Neural cell (in vitro differentiated cells): ENCODE measurements around the gene DGCR8.

Experiments
- EP300 ChIP-seq: fragments of 450-650 bp; conservative IDR thresholded peaks from 2 replicates; pipeline ENCODE4 v1.6.1; 2014; ENCODE audit warnings: antibody characterized with exemption, mild to moderate bottlenecking, moderate library complexity; ENCODE audit not compliant: poor library complexity, severe bottlenecking
- EZH2 ChIP-seq: fragments of 200-600, 300-800 bp; shearing (Covaris generic), sonication (generic); IDR thresholded peaks from 2 replicates; pipeline ENCODE4 v1.6.1; 2014; ENCODE audit warnings: antibody characterized with exemption, low read length, borderline replicate concordance, mild to moderate bottlenecking; ENCODE audit not compliant: insufficient read depth, poor library complexity, severe bottlenecking
- POLR2AphosphoS5 ChIP-seq: IDR thresholded peaks from 2 replicates; pipeline ENCODE4 v1.6.1; 2012
- RAD21 ChIP-seq: fragments of 450-650 bp; conservative IDR thresholded peaks from 2 replicates; pipeline ENCODE4 v1.6.1; 2014; ENCODE audit warnings: antibody characterized with exemption, mild to moderate bottlenecking, moderate library complexity
- REST ChIP-seq: IDR thresholded peaks from 2 replicates; pipeline ENCODE4 v1.6.1; 2012; ENCODE audit warnings: borderline replicate concordance
- SMC3 ChIP-seq: fragments of 450-650 bp; conservative IDR thresholded peaks from 2 replicates; pipeline ENCODE4 v1.6.1; 2014; ENCODE audit warnings: antibody characterized with exemption, mild to moderate bottlenecking, moderate library complexity; ENCODE audit not compliant: poor library complexity
- TAF1 ChIP-seq: IDR thresholded peaks from 2 replicates; pipeline ENCODE4 v1.6.1; 2012; ENCODE audit warnings: low read depth
- TF ChIP-seq, protein P1 (sequence below): fragments of 450-650 bp; IDR thresholded peaks from 2 replicates; pipeline ENCODE4 v1.5.1; 2014; ENCODE audit warnings: antibody characterized with exemption, mild to moderate bottlenecking, moderate library complexity; ENCODE audit not compliant: poor library complexity, severe bottlenecking

GRCh38 chr22:20149257-20150250, 69.5 kb downstream of the DGCR8 start:
- TF ChIP-seq EZH2 (no peak), RAD21 (no peak), REST (no peak), EP300 (no peak), TAF1 (no peak), POLR2AphosphoS5 (no peak), SMC3 (no peak)
- TF ChIP-seq, protein P1, sequence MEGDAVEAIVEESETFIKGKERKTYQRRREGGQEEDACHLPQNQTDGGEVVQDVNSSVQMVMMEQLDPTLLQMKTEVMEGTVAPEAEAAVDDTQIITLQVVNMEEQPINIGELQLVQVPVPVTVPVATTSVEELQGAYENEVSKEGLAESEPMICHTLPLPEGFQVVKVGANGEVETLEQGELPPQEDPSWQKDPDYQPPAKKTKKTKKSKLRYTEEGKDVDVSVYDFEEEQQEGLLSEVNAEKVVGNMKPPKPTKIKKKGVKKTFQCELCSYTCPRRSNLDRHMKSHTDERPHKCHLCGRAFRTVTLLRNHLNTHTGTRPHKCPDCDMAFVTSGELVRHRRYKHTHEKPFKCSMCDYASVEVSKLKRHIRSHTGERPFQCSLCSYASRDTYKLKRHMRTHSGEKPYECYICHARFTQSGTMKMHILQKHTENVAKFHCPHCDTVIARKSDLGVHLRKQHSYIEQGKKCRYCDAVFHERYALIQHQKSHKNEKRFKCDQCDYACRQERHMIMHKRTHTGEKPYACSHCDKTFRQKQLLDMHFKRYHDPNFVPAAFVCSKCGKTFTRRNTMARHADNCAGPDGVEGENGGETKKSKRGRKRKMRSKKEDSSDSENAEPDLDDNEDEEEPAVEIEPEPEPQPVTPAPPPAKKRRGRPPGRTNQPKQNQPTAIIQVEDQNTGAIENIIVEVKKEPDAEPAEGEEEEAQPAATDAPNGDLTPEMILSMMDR = no peak
